Peyer's patch (tissue), 4 donors: ENCODE results near the gene RGL1.

Experiments
- POLR2A ChIP-seq, 2 donors: fragments of 450-650 bp; IDR thresholded peaks; one replicate each; pipeline ENCODE4 v1.5.1; 2017; ENCODE audit warnings: antibody characterized with exemption in 2 of 2, mild to moderate bottlenecking in 2 of 2, moderate library complexity in 2 of 2
- TF ChIP-seq, protein P1 (sequence below), 6 experiments: fragments of 450-650 bp in 4 of 6; fragments of 200-600 bp in 2 of 6; sonication (generic) in 1 of 6; IDR thresholded peaks; one replicate each; pipeline ENCODE4 v1.5.1; 2017 to 2019; ENCODE audit warnings: antibody characterized with exemption in 6 of 6, mild to moderate bottlenecking in 3 of 6, moderate library complexity in 1 of 6

DNA sequence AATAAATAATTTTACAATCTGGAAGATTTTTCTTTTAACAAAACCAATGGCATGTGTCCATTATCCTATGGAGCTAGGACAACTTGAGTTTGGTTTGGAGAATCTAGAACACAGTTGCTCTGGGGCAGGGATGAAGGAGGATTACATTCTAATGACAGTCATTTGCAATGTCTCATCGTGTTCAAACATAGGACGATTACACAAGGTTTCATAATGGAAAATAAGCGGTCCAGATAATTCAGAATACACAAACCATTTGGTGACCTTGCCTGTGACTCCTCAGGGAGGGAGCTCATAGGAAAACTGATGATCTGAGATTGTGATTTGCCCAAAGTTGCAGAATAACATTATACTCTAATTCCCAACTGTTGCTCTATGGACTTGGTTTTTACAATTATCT lies 27.6 kb upstream of the RGL1 start:
- TF ChIP-seq, protein P1, sequence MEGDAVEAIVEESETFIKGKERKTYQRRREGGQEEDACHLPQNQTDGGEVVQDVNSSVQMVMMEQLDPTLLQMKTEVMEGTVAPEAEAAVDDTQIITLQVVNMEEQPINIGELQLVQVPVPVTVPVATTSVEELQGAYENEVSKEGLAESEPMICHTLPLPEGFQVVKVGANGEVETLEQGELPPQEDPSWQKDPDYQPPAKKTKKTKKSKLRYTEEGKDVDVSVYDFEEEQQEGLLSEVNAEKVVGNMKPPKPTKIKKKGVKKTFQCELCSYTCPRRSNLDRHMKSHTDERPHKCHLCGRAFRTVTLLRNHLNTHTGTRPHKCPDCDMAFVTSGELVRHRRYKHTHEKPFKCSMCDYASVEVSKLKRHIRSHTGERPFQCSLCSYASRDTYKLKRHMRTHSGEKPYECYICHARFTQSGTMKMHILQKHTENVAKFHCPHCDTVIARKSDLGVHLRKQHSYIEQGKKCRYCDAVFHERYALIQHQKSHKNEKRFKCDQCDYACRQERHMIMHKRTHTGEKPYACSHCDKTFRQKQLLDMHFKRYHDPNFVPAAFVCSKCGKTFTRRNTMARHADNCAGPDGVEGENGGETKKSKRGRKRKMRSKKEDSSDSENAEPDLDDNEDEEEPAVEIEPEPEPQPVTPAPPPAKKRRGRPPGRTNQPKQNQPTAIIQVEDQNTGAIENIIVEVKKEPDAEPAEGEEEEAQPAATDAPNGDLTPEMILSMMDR (IDR thresholded peaks at IDR 0.05): no peak
- no peak for TF ChIP-seq POLR2A (IDR thresholded peaks at IDR 0.05)
